PFSK-1 (cell line): ENCODE data around the gene ZSWIM6.

Experiments
- FOXP2 ChIP-seq: optimal IDR thresholded peaks from 2 replicates; pipeline ENCODE3; 2011; ENCODE audit warnings: borderline replicate concordance, control low read depth, inconsistent platforms; ENCODE audit not compliant: insufficient read depth; ENCODE audit errors: extremely low read length, extremely low read depth
- POLR2AphosphoS5 ChIP-seq: IDR thresholded peaks from 2 replicates; pipeline ENCODE4 v1.6.1; 2012; ENCODE audit warnings: low read depth, mild to moderate bottlenecking, control low read depth, low read length, moderate library complexity
- REST ChIP-seq, 2 experiments: IDR thresholded peaks; 2 replicates each; pipeline versions ENCODE4 v1.6.1 to v1.8.0; 2011 to 2012; ENCODE audit warnings: low read depth in 2 of 2, low read length in 2 of 2, control low read depth in 1 of 2, inconsistent platforms in 1 of 2, mild to moderate bottlenecking in 1 of 2, moderate library complexity in 1 of 2; ENCODE audit not compliant: insufficient read depth in 1 of 2
- SIN3A ChIP-seq: IDR thresholded peaks from 2 replicates; pipeline ENCODE4 v1.6.1; 2012; ENCODE audit warnings: mild to moderate bottlenecking, low read length, moderate library complexity, borderline replicate concordance; ENCODE audit not compliant: insufficient read depth
- TAF1 ChIP-seq: IDR thresholded peaks from 2 replicates; pipeline ENCODE4 v1.6.1; 2012; ENCODE audit warnings: low read length, control low read depth, borderline replicate concordance; ENCODE audit not compliant: insufficient read depth

- TF ChIP-seq SIN3A = no peak
- no peak for TF ChIP-seq FOXP2
- TF ChIP-seq TAF1 = no peak
- TF ChIP-seq REST (IDR thresholded peaks at IDR 0.05; ENCODE audit: insufficient read depth in 1 of 2, low read depth in 2 of 2, low read length in 2 of 2) = no peak
- no peak for TF ChIP-seq POLR2AphosphoS5
These were observed 82.7 kb downstream of the ZSWIM6 start for GRCh38 chr5:61414806-61415205.
